Kasumi-1 (cell line): ENCODE results near the gene EXOC6B.

Source experiments
- DNase-seq, 2 experiments: peaks; one replicate each; lab custom pipeline; 2025; lab: John Stamatoyannopoulos, UW

Gene EXOC6B

GRCh38 chr2:72210470-72210869 is 615.4 kb downstream of the EXOC6B start:
- no peak for DNase-seq

GRCh38 chr2:72208225-72208624 is 617.6 kb downstream of the EXOC6B start:
- DNase-seq: no peak

GRCh38 chr2:72207334-72207733 is 618.5 kb downstream of the EXOC6B start:
- DNase-seq: no peak

- DNase-seq: no peak
These were observed 620.3 kb downstream of the EXOC6B start for GRCh38 chr2:72205504-72205881.

GRCh38 chr2:72204786-72205503 is 620.9 kb downstream of the EXOC6B start:
- no peak for DNase-seq

GRCh38 chr2:72204156-72204785 is 621.6 kb downstream of the EXOC6B start:
- no peak for DNase-seq

GRCh38 chr2:72198532-72199241 is 627.1 kb downstream of the EXOC6B start:
- no peak for DNase-seq

- no peak for DNase-seq
These were observed 632.1 kb downstream of the EXOC6B start for GRCh38 chr2:72193723-72194122.

- no peak for DNase-seq
These were observed 634.4 kb downstream of the EXOC6B start for GRCh38 chr2:72191441-72191840.

GRCh38 chr2:72185206-72185605 is 640.6 kb downstream of the EXOC6B start:
- DNase-seq: no peak

GRCh38 chr2:72183466-72183865 is 642.4 kb downstream of the EXOC6B start:
- DNase-seq: no peak

- no peak for DNase-seq
These were observed 642.8 kb downstream of the EXOC6B start for GRCh38 chr2:72183016-72183415.

GRCh38 chr2:72182547-72182946 is 643.3 kb downstream of the EXOC6B start:
- no peak for DNase-seq

GRCh38 chr2:72181616-72182015 is 644.2 kb downstream of the EXOC6B start:
- DNase-seq: no peak

- DNase-seq: no peak
These were observed 645.5 kb downstream of the EXOC6B start for GRCh38 chr2:72180351-72180750.

GRCh38 chr2:72178551-72178950 is 647.3 kb downstream of the EXOC6B start:
- no peak for DNase-seq

GRCh38 chr2:72176281-72176680 is 649.6 kb downstream of the EXOC6B start:
- DNase-seq: no peak

GRCh38 chr2:72175636-72176035 is 650.2 kb downstream of the EXOC6B start:
- no peak for DNase-seq

GRCh38 chr2:72173640-72174321 is 652.1 kb downstream of the EXOC6B start:
- DNase-seq: no peak

- DNase-seq: no peak
These were observed 653.4 kb downstream of the EXOC6B start for GRCh38 chr2:72172478-72172877.

- no peak for DNase-seq
These were observed 659.6 kb downstream of the EXOC6B start for GRCh38 chr2:72166279-72166678.

- DNase-seq: no peak
These were observed 660.0 kb downstream of the EXOC6B start for GRCh38 chr2:72165792-72166191.

GRCh38 chr2:72162574-72162973 is 663.3 kb downstream of the EXOC6B start:
- DNase-seq: no peak
